Measurements from ENCODE around the gene C10orf71. TPM values are rescaled to one million over a fixed set of nuclear protein-coding genes. Genes with fewer than 3 reads are reported as not detected.

C10orf71 gene
- total RNA-seq, 1 experiment from 2014 or later, result not detected

DNA sequence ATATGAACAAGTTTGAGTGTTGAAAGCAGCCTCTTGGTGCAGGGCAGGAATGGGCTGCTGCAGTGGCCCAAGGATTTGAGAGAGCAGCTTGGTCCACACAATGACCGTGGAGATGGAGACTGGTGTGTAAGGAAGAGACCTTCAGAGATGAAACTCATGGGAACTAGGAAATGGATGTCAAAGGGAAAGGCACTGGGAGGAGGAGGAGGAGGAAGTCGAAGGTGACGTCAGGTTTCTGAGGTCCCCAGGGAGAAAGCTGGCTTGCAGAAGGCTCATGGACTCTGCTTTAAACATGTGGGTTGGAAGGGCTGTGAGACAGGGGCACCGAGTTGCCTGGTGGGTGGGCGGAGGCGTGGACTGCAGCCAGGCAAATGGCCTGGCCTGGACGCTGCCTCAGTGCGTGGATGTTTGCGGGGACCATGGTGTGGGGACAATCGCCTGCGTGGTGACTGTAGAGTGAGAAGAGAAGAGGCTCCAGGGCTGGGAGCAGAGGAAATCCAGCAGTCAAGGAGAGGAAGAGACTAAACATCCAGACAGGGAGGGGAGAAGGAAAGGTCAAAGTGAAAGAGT, 14.6 kb downstream of the C10orf71 start:
- H3K9me3 Mint-ChIP-seq (ENCODE audit: unreplicated experiment), result no peaks in the 10 kb centered on the region
- H3K4me1 Mint-ChIP-seq (ENCODE audit: insufficient read depth, unreplicated experiment), result no peaks in the 10 kb centered on the region
- H3K27ac Mint-ChIP-seq (ENCODE audit: low read depth, unreplicated experiment), result no peak overlapping the region
- BruUV-seq (replicated peaks), result no TSS peak
- DNase-seq (ENCODE audit: unreplicated experiment), result no peak
- intact Hi-C loops (cut with micrococcal nuclease), result no loop called here
- ChIA-PET POLR2A (no interaction called here), CTCF (no interaction called here)
- no peak for TF ChIP-seq CTCF (IDR thresholded peaks at IDR 0.05; ENCODE audit: unreplicated experiment)
- H3K36me3 Mint-ChIP-seq (ENCODE audit: insufficient read depth, unreplicated experiment), result no peaks in the 10 kb centered on the region
- peaks cover 41% of the 10 kb centered on the region for H3K27me3 Mint-ChIP-seq (ENCODE audit: insufficient read depth, unreplicated experiment)
- H3K4me3 Mint-ChIP-seq (ENCODE audit: unreplicated experiment), result no peak overlapping the region

DNA sequence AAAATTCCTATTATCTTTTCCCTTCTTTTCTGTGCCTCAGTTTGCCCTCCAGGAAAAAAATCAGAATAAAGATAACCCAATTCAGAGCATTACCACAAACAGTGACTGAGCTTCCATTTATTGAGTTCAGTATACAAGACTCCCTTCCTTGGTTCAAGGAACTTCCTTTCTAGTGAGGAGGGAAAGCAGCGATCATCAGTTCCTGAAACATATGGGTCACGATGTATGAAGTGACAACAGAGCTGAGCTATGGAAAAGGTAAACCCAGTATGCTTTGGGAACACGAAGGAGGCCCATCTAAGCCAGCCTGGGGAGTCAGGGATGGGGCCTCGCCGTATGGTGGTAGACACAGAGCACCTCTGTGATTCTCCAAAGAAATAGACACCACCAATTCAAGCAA, 15.8 kb downstream of the C10orf71 start:
- ChIA-PET CTCF (interaction anchor here (0.6 to 0.7 kb wide), 3 partner anchors 240 to 538 kb away, joined by 3 to 4 read pairs (median 3); no protein-coding TSS in a partner anchor), POLR2A (interaction anchor here (0.7 kb wide), 1 partner anchor 108 kb away, joined by 3 read pairs; no protein-coding TSS in a partner anchor)
- Mint-ChIP-seq H3K4me3 (ENCODE audit: unreplicated experiment) (no peak overlapping the region), H3K9me3 (ENCODE audit: unreplicated experiment) (no peaks in the 10 kb centered on the region), H3K27me3 (ENCODE audit: insufficient read depth, unreplicated experiment) (peaks cover 41% of the 10 kb centered on the region), H3K4me1 (ENCODE audit: insufficient read depth, unreplicated experiment) (no peaks in the 10 kb centered on the region), H3K27ac (ENCODE audit: low read depth, unreplicated experiment) (no peak overlapping the region), H3K36me3 (ENCODE audit: insufficient read depth, unreplicated experiment) (no peaks in the 10 kb centered on the region)
- no peak for DNase-seq (ENCODE audit: unreplicated experiment)
- no peak for TF ChIP-seq CTCF (IDR thresholded peaks at IDR 0.05; ENCODE audit: unreplicated experiment)
- intact Hi-C loops (cut with micrococcal nuclease), result no loop called here
- BruUV-seq (replicated peaks), result no TSS peak

DNA sequence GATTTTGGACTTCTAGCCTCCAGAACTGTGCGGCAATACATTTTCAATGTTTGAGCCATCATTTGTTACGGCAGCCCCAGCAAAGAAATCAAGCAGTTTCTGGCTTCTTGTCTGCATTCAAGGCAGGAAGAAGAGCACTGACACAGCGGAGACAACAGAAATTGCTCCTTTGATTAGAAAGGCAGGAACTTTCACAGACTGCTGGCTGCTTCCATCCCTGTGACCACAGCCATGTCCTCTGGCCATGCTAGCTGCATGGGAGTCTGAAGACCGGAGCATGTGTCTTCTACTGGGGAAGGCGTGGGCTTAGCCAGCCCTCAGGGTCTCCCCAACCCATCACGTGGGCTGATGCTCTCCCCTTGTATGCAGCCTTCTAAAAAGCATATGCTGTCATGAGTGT, 19.1 kb downstream of the C10orf71 start:
- CTCF ChIA-PET, result interaction anchor here (0.6 kb wide), 1 partner anchor 41 kb away, joined by 4 read pairs; no protein-coding TSS in a partner anchor
- BruUV-seq (replicated peaks), result no TSS peak
- TF ChIP-seq CTCF (IDR thresholded peaks at IDR 0.05; ENCODE audit: unreplicated experiment), result no peak
- DNase-seq (ENCODE audit: unreplicated experiment), result no peak
- Mint-ChIP-seq H3K27me3 (ENCODE audit: insufficient read depth, unreplicated experiment) (peaks cover 45% of the 10 kb centered on the region), H3K4me1 (ENCODE audit: insufficient read depth, unreplicated experiment) (no peaks in the 10 kb centered on the region), H3K9me3 (ENCODE audit: unreplicated experiment) (no peaks in the 10 kb centered on the region), H3K4me3 (ENCODE audit: unreplicated experiment) (no peak overlapping the region), H3K36me3 (ENCODE audit: insufficient read depth, unreplicated experiment) (no peaks in the 10 kb centered on the region), H3K27ac (ENCODE audit: low read depth, unreplicated experiment) (no peak overlapping the region)
- POLR2A ChIA-PET, result interaction anchor here (0.7 kb wide), 1 partner anchor 28 kb away, joined by 3 read pairs; no protein-coding TSS in a partner anchor
- intact Hi-C loops (cut with micrococcal nuclease), result no loop called here

DNA sequence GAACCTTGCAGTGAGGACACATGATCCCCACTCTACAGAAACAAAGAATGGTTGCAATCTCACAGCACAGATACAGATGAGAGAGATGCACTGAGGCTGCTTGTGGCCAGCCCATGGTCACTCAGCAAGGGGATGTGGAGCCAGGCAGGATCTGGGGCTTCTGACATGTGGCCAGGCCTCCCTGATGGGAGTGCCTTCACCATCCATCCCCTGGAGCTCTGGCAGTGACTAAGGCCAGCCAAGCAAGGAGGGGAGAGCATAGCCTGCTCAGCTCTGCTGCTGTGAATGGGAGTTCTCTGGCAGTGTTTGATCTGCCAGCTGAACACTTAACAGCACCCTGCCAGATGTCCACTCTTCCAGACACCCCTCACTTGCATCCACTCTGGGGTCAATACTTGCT, 19.8 kb downstream of the C10orf71 start:
- DNase-seq (ENCODE audit: unreplicated experiment), result no peak
- peaks cover 45% of the 10 kb centered on the region for H3K27me3 Mint-ChIP-seq (ENCODE audit: insufficient read depth, unreplicated experiment)
- H3K27ac Mint-ChIP-seq (ENCODE audit: low read depth, unreplicated experiment), result no peak overlapping the region
- no peaks in the 10 kb centered on the region for H3K4me1 Mint-ChIP-seq (ENCODE audit: insufficient read depth, unreplicated experiment)
- no peak overlapping the region for H3K4me3 Mint-ChIP-seq (ENCODE audit: unreplicated experiment)
- ChIA-PET CTCF (interaction anchor here (0.6 kb wide), 1 partner anchor 40 kb away, joined by 4 read pairs; no protein-coding TSS in a partner anchor), POLR2A (no interaction called here)
- intact Hi-C loops (cut with micrococcal nuclease), result no loop called here
- no TSS peak for BruUV-seq (replicated peaks)
- H3K9me3 Mint-ChIP-seq (ENCODE audit: unreplicated experiment), result no peaks in the 10 kb centered on the region
- H3K36me3 Mint-ChIP-seq (ENCODE audit: insufficient read depth, unreplicated experiment), result no peaks in the 10 kb centered on the region
- TF ChIP-seq CTCF (IDR thresholded peaks at IDR 0.05; ENCODE audit: unreplicated experiment), result no peak

All from MCF 10A (cell line).